Activated CD4-positive, alpha-beta T cell treated with anti-CD3 and anti-CD28 coated beads, Interleukin-2, Interleukin-6, amounts not matched to agents 100 ng/mL and 50 ng/mL, durations not matched to agents 16 hours and 8 hours (primary cell): ENCODE results near the gene RAMP3.
"Not testable (repeated sequence)": the region's sequence is repeated elsewhere in the genome, so short reads cannot be mapped to it uniquely, and the experiment has no call there.

Experiments used
- DNase-seq: peaks from one replicate; pipeline ENCODE4 v3.0.0-alpha.2; 2020

Gene RAMP3

DNA sequence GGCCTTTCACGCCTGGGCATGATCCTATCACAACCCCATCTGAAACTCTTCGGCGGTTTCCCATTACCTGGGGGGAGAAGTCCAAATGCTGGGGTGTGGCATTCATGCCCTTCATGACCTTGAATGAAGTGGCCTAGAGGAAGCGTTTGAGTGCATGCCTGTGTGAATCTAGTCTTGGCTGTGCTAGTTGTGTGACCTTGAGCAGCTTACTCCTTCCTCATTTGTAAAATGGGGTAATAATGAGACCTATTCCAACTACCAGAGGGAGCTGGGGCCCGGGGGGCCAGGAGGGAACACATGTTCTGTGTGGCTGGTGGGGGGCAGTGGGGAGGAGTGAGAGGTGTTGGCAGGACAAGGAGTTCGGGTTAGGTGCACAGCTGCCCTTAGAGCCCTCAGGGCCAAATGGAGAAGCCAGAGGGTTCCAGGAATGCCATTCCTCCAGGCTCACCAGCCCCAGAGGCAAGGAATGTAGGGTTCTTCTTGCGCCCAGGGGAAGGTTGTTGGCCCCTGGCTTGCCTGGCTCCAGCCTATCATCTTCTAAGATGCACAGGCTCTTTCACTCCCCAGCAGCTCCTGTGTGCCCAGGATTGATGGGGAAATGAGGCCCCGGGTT lies 24.8 kb upstream of the RAMP3 start:
- no peak for DNase-seq

DNA sequence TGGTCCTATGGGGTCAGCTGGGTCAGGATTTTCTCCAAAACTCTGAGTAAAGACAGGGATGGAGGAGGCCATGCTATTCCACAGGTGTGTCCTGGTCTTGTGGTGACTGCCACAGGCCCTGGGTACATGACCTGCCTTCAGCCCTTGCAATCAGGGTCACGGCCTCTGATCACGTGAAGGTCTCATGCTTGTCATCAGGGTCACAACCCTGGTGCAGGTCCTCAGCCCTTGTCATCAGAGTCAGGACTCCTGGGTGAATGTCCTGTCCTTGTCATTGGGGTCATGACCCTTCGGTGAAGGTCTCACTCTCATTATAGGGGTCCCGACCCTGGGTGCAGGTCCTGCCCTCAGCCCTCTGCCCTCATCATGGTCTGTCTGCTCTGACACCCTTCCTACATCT lies 24.2 kb upstream of the RAMP3 start:
- no peak for DNase-seq

GRCh38 chr7:45133877-45134276 lies 23.7 kb upstream of the RAMP3 start:
- no peak for DNase-seq

GRCh38 chr7:45136106-45137060 lies 21.2 kb upstream of the RAMP3 start:
- DNase-seq = peak; percentile 83

GRCh38 chr7:45138433-45139267 lies 18.9 kb upstream of the RAMP3 start:
- no peak for DNase-seq

GRCh38 chr7:45140827-45141226 lies 16.8 kb upstream of the RAMP3 start:
- DNase-seq = peak; percentile 18

DNA sequence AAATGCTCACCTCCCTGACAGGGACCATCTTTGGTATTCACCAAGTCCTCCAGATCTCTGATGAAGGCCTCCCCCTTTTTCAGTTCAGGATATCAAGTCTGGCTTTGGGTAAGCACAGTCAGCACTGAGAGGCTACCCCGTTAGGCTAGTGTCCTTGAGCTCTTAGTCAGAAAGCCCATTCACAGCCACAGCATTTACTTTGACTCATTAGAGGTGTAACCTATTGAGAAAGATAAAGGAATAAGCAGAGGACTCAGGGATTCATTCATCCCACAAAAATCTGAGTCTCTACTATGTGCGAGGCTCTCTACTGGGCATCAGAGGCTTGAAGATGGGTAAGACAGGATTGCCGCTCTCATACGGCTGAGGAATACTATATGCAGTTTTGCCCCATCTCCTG lies 14.0 kb upstream of the RAMP3 start:
- no peak for DNase-seq

DNA sequence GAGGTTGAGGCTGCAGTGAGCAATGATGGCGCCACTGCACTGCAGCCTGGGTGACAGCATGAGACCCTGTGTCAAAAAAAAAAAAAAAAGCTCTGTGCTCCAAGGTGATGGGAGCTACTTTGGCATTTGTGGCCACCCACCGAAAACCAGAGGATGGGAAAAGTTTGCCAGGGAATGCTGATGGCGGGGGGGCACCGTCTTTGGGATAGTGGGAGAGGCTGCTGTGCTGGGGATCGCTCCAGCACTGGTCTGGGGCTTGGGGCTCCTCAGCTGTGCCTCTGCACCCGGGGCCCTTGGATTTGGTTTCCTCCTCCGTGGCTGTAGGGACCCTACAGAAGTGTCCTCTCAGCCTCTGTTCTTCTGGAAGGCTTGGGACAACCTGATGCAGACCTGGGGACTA lies 11.7 kb upstream of the RAMP3 start:
- DNase-seq = no peak

- no peak for DNase-seq
These were observed 10.8 kb upstream of the RAMP3 start for GRCh38 chr7:45146531-45147379.

- DNase-seq = no peak
These were observed 9.5 kb upstream of the RAMP3 start for GRCh38 chr7:45147858-45148652.

GRCh38 chr7:45148653-45148973 lies 9.0 kb upstream of the RAMP3 start:
- no peak for DNase-seq

DNA sequence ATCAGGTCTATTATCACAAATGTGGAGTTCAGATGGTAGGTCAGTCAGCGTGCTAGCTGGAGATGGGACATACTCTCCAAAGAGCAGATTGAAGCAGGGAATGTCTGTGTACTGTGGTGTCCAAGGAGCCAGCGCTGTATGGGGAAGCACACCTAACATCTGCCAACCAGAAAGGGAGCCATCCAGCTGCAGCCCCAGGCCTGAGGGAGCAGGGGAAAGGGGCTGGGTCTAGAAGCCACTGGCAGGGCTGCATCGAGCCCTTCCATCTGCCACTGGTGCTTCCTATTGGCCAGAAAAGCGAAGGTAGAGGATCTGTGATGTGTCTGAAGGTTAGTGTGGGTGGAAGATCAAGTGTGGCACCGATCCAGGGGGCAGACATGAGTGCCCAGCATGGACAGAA lies 8.0 kb upstream of the RAMP3 start:
- DNase-seq = no peak

DNA sequence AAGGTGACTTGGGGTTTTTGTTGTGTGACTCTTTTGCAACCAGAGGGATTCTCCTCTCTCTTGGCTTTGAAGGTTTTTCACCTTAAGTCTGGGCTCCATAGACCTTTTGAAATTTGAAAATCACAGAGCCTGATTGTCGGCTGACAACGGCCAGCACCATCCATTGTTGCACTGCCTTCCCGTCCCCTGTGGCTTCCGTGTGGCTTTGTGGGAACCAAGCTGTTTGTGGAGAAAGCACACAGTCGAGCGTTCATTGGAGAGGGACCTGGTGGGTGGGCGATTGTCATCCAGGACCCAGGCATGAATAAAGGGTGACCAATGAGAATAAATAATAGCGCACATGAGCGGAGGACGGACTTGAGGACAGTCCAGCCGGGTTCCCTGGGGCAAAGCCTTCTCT lies 7.4 kb upstream of the RAMP3 start:
- DNase-seq = no peak

DNA sequence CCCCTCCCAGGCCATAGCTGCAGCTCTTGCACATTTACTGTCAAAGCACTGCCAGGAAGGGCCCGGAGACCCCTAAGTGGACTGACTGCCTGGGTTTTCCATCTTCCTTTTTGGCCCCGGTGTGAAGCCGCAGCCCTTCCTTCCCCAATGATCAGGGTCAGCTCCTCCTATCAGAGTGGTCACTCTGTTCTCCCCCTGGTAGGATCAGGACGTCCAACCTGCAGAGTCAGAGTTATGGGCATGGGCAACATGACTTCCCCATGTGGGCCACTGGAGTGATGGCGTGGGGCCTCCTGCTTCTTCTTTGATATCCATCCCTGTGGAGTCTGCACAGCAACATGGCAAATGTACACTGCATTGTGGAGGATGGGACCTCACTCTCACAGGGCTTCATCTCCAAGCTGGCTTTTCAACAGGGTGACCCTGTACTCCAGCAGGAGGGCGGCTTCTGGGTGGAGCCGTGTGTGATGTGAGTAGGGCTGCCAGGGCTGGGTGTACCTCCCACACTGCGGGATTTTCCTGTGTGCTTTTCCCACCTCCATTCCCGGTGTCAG lies 6.4 kb upstream of the RAMP3 start:
- no peak for DNase-seq

GRCh38 chr7:45151967-45152366 lies 5.6 kb upstream of the RAMP3 start:
- no peak for DNase-seq

DNA sequence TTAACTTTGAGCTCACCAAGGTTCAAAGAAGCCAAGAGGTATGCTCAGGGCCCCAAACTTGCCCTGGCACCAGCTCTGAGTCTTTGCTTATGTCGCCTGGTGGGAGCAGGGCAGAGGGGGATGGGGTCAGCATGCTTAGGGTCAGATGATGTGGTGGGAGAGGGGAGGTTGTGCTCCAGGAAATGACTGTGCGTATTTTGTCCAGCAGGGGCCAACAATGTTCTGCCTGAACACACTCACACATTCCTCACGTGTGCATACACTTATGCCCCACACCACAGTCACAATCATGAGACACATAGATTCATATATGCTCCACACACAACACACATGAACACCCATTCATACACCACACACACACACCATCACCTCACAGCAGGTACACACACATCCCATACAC lies 4.4 kb upstream of the RAMP3 start:
- no peak for DNase-seq

DNA sequence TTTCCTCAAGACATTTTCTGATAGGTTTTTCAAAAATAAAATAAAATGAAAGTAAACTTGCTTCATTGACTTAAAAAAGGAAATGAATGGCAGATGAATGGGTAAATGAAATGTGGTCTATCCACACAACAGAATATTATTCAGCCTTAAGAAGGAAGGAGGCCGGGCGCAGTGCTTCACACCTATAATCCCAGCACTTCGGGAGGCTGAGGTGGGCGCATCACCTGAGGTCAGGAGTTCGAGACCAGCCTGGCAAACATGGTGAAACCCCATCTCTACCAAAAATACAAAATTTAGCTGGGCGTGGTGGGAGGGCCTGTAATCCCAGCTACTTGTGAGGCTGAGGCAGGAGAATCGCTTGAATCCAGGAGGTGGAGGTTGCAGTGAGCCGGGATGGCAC lies 3.7 kb upstream of the RAMP3 start:
- DNase-seq = not testable (repeated sequence)

- no peak for DNase-seq
These were observed 2.2 kb upstream of the RAMP3 start for GRCh38 chr7:45155357-45155900.

DNA sequence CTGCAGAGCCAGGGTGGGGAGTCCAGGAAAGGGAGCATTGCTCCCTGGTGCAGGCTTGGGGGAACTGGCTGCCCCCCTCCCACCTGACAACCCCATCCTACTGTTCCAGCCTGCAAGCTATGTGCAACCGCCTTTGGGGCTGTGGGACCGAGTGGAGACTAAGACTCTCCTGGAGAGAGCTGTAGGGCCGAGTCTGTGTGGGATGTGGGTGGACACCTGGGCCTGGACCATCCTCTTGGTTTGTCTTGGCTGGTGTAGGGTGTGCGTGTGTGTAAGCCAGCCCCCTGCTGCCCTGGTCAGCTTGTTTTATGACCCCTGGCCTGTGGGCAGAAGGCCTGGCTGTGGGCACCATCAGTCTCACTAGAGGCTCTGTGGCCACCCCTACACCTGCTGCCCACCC lies 1.6 kb upstream of the RAMP3 start:
- DNase-seq = no peak

GRCh38 chr7:45156516-45157272 lies 897 bp upstream of the RAMP3 start:
- no peak for DNase-seq

GRCh38 chr7:45157286-45157652 lies 322 bp upstream of the RAMP3 start:
- DNase-seq = no peak
